PC-9 (cell line): ENCODE data around the gene RNU4-1. TPM values are rescaled to one million over a fixed set of nuclear protein-coding genes. Genes with fewer than 3 reads are reported as not detected.
A peak's percentile ranks its signal among the peaks of the same experiment; 100 is the strongest.
"Not testable (repeated sequence)": the region's sequence is repeated elsewhere in the genome, so short reads cannot be mapped to it uniquely, and the experiment has no call there.

Source experiments
- BruUV-seq: library from RNA; stranded (reverse); fragments of 400-500 nt; replicated peaks from 2 replicates; lab custom pipeline; 2021; lab: Mats Ljungman, UMichigan
- CTCF ChIA-PET: fragments of 300-600 bp; sonication (Branson Sonifier 250); formaldehyde crosslinking; loops from one replicate; lab custom pipeline; 2022; ENCODE audit warnings: antibody characterized with exemption; lab: Charles Lee
- POLR2A ChIA-PET: fragments of 300-600 bp; sonication (Branson Sonifier 250); formaldehyde crosslinking; loops from one replicate; lab custom pipeline; 2022; ENCODE audit warnings: antibody characterized with exemption; ENCODE audit not compliant: unreplicated experiment; lab: Charles Lee
- DNase-seq, 2 experiments: peaks; one replicate each; pipeline versions ENCODE4 v3.0.0 to v3.0.0-alpha.2; 2015 to 2022; ENCODE audit warnings: mixed read lengths in 1 of 2
- H2AFZ ChIP-seq: fragments of 200-600 bp; sonication (generic); 2 replicates; pipeline ENCODE4 v1.8.1; 2017; ENCODE audit warnings: antibody characterized with exemption
- H3F3A ChIP-seq: fragments of 200-600 bp; sonication (generic); 2 replicates; pipeline ENCODE4 v1.8.1; 2017; ENCODE audit warnings: antibody characterized with exemption, mild to moderate bottlenecking, low read depth; ENCODE audit not compliant: insufficient read depth
- H3K27ac ChIP-seq: fragments of 200-600 bp; sonication (generic); 2 replicates; pipeline ENCODE4 v1.6.1; 2016; ENCODE audit warnings: mixed run types
- H3K27me3 ChIP-seq: fragments of 200-600 bp; sonication (generic); 2 replicates; pipeline ENCODE4 v1.6.1; 2016; ENCODE audit warnings: low read depth, mixed run types; ENCODE audit not compliant: insufficient read depth
- H3K36me3 ChIP-seq: fragments of 200-600 bp; sonication (generic); 2 replicates; pipeline ENCODE4 v1.6.1; 2016; ENCODE audit warnings: low read depth, mixed run types
- H3K4me1 ChIP-seq: fragments of 200-600 bp; sonication (generic); replicated peaks from 2 replicates; pipeline ENCODE4 v1.6.1; 2016; ENCODE audit warnings: mixed run types; ENCODE audit not compliant: insufficient read depth
- H3K4me2 ChIP-seq: fragments of 200-600 bp; sonication (generic); 2 replicates; pipeline ENCODE4 v1.6.1; 2017; ENCODE audit warnings: mixed run types
- H3K4me3 ChIP-seq: fragments of 200-600 bp; sonication (generic); 2 replicates; pipeline ENCODE4 v1.6.1; 2016; ENCODE audit warnings: mixed run types
- H3K79me2 ChIP-seq: fragments of 200-600 bp; sonication (generic); 2 replicates; pipeline ENCODE4 v1.6.1; 2017; ENCODE audit warnings: low read depth, mixed run types
- H3K9me2 ChIP-seq: fragments of 200-600 bp; sonication (generic); 2 replicates; pipeline ENCODE4 v1.8.1; 2017; ENCODE audit warnings: mild to moderate bottlenecking; ENCODE audit not compliant: insufficient read depth
- H3K9me3 ChIP-seq: fragments of 200-600 bp; sonication (generic); 2 replicates; pipeline ENCODE4 v1.8.1; 2016; ENCODE audit warnings: low read depth; ENCODE audit not compliant: insufficient read depth
- H4K20me1 ChIP-seq: fragments of 200-600 bp; sonication (generic); 2 replicates; pipeline ENCODE4 v1.8.1; 2017; ENCODE audit not compliant: insufficient read depth
- CTCF ChIP-seq: fragments of 200-600 bp; sonication (generic); conservative IDR thresholded peaks from 2 replicates; pipeline ENCODE4 v1.6.1; 2017; ENCODE audit warnings: mixed run types, antibody characterized with exemption, mild to moderate bottlenecking, moderate library complexity
- EZH2 ChIP-seq: fragments of 200-600 bp; sonication (generic); IDR thresholded peaks from 2 replicates; pipeline ENCODE4 v1.8.0; 2017; ENCODE audit warnings: antibody characterized with exemption, low read depth
- intact Hi-C: fragments of 100-400 bp; cut with micrococcal nuclease; formaldehyde crosslinking; loops from one replicate; pipeline ENCODE4 v1.10.0; 2022; ENCODE audit not compliant: unreplicated experiment
- total RNA-seq: library from RNA; stranded (reverse); gene quantifications from 2 replicates; pipeline ENCODE4 v1.2.3, GENCODE V29; 2021

RNU4-1 gene
- total RNA-seq, 1 experiment from 2014 or later: 1,857 TPM

- intact Hi-C loops: no loop called here
- no peak overlapping the region for H3K4me3 ChIP-seq
Observed at GRCh38 chr12:120249266-120249874, 43.7 kb downstream of the RNU4-1 start.

GRCh38 chr12:120247621-120248030 lies 45.4 kb downstream of the RNU4-1 start:
- Histone ChIP-seq H3K4me1 (peaks cover 12% of the 10 kb centered on the region), H3K9me2 (no peaks in the 10 kb centered on the region), H2AFZ (no peak overlapping the region), H3K9me3 (no peaks in the 10 kb centered on the region), H3K79me2 (peaks cover 88% of the 10 kb centered on the region), H3K27me3 (no peaks in the 10 kb centered on the region), H3K36me3 (peaks cover 4% of the 10 kb centered on the region; the same call in 1 of the 2 replicates), H4K20me1 (peaks cover 29% of the 10 kb centered on the region), H3K4me2 (peak overlapping the region; percentile 15; the same call in 1 of the 2 replicates), H3K4me3 (no peak overlapping the region), H3K27ac (0 out of 2 replicates have a peak overlapping the region, but pooled peaks have one; percentile 23), H3F3A (no peaks in the 10 kb centered on the region)
- no TSS peak for BruUV-seq
- POLR2A ChIA-PET: interaction anchor here (0.6 to 1.4 kb wide), 6 partner anchors 10 to 46 kb away, joined by 3 to 14 read pairs (median 4); partner anchors contain the start of gene RNU4-2
- intact Hi-C loops: loop anchor here (1.0 kb wide), 2 partner anchors 10 kb away; no protein-coding TSS in a partner anchor
- no peak for DNase-seq
- CTCF ChIA-PET: interaction anchor here (1.0 to 1.6 kb wide), 4 partner anchors 10 to 20 kb away, joined by 3 to 7 read pairs (median 5); partner anchors contain the start of gene PXN
- TF ChIP-seq EZH2 (no peak), CTCF (no peak)

More at GRCh38 chr12:120249266-120249874, 43.7 kb downstream of the RNU4-1 start:
- peaks cover 91% of the 10 kb centered on the region for H3K79me2 ChIP-seq
- H3K27me3 ChIP-seq: no peaks in the 10 kb centered on the region
- H3K4me2 ChIP-seq: no peak overlapping the region
- peaks cover 4% of the 10 kb centered on the region; the same call in 1 of the 2 replicates for H3K36me3 ChIP-seq
- TF ChIP-seq EZH2 (no peak), CTCF (no peak)
- no peak overlapping the region for H3K27ac ChIP-seq
- no peaks in the 10 kb centered on the region; the same call in 1 of the 2 replicates for H3F3A ChIP-seq
- H2AFZ ChIP-seq: no peak overlapping the region
- no peaks in the 10 kb centered on the region for H3K9me3 ChIP-seq
- no TSS peak for BruUV-seq
- DNase-seq: no peak
- ChIA-PET CTCF (no interaction called here), POLR2A (no interaction called here)
- no peaks in the 10 kb centered on the region for H3K9me2 ChIP-seq
- H4K20me1 ChIP-seq: peaks cover 18% of the 10 kb centered on the region
- peaks cover 12% of the 10 kb centered on the region for H3K4me1 ChIP-seq

- Histone ChIP-seq H3K27ac (no peak overlapping the region), H3K9me2 (no peaks in the 10 kb centered on the region), H3K27me3 (no peaks in the 10 kb centered on the region), H3K36me3 (peaks cover 4% of the 10 kb centered on the region; the same call in 1 of the 2 replicates), H3K4me3 (no peak overlapping the region), H3K4me2 (no peak overlapping the region), H3F3A (no peaks in the 10 kb centered on the region), H4K20me1 (peaks cover 29% of the 10 kb centered on the region), H3K79me2 (peaks cover 87% of the 10 kb centered on the region), H3K4me1 (peaks cover 12% of the 10 kb centered on the region), H2AFZ (no peak overlapping the region), H3K9me3 (no peaks in the 10 kb centered on the region)
- ChIA-PET CTCF (interaction anchor here (1.5 kb wide), 1 partner anchor 9 kb away, joined by 4 read pairs; no protein-coding TSS in a partner anchor), POLR2A (interaction anchor here (0.7 to 1.4 kb wide), 3 partner anchors 9 to 44 kb away, joined by 3 to 11 read pairs (median 4); partner anchors contain the start of gene RNU4-2)
- no peak for DNase-seq
- no TSS peak for BruUV-seq
- intact Hi-C loops: loop anchor here (1.0 kb wide), 1 partner anchor 10 kb away; no protein-coding TSS in a partner anchor
- TF ChIP-seq CTCF (no peak), EZH2 (no peak)
Observed at GRCh38 chr12:120247183-120247582, 45.9 kb downstream of the RNU4-1 start.

GRCh38 chr12:120246705-120247104 lies 46.3 kb downstream of the RNU4-1 start:
- H3K9me2 ChIP-seq, H3K27me3 ChIP-seq, H3K9me3 ChIP-seq, H3K4me2 ChIP-seq, H2AFZ ChIP-seq, DNase-seq, H3K4me3 ChIP-seq, H3K36me3 ChIP-seq, POLR2A ChIA-PET, H3K27ac ChIP-seq, BruUV-seq, H3F3A ChIP-seq: not testable (repeated sequence)
- intact Hi-C loops: loop anchor here (1.0 kb wide), 1 partner anchor 11 kb away; no protein-coding TSS in a partner anchor
- CTCF ChIA-PET: interaction anchor here (1.5 kb wide), 1 partner anchor 9 kb away, joined by 4 read pairs; no protein-coding TSS in a partner anchor
- Histone ChIP-seq H4K20me1 (peaks cover 27% of the 10 kb centered on the region), H3K4me1 (peaks cover 12% of the 10 kb centered on the region), H3K79me2 (peaks cover 87% of the 10 kb centered on the region)
